NB4 (cell line): ENCODE data around the gene PRR5L.

Experiments
- DNase-seq: peaks from one replicate; pipeline ENCODE4 v3.0.0; 2010; ENCODE audit warnings: low read depth
- H3K4me3 ChIP-seq: one replicate; pipeline ENCODE4 v1.5.1; 2011; ENCODE audit warnings: mild to moderate bottlenecking, low read depth, low read length, moderate library complexity
- CTCF ChIP-seq: IDR thresholded peaks from one replicate; pipeline ENCODE4 v1.5.1; 2012; ENCODE audit warnings: low read depth, low read length
- MAX ChIP-seq: IDR thresholded peaks from 2 replicates; pipeline ENCODE4 v1.6.1; 2011; ENCODE audit warnings: low read depth, low read length
- MYC ChIP-seq: IDR thresholded peaks from 2 replicates; pipeline ENCODE4 v1.6.1; 2011; ENCODE audit warnings: low read depth, low read length
- POLR2A ChIP-seq: IDR thresholded peaks from 2 replicates; pipeline ENCODE4 v1.6.1; 2011; ENCODE audit warnings: mild to moderate bottlenecking; ENCODE audit not compliant: insufficient read length; ENCODE audit errors: extremely low read depth

Gene PRR5L

GRCh38 chr11:36253238-36253637 lies 42.9 kb upstream of the PRR5L start:
- TF ChIP-seq CTCF: no peak
- TF ChIP-seq MAX: no peak
- no peak for TF ChIP-seq POLR2A
- no peak for TF ChIP-seq MYC
- no peak overlapping the region for H3K4me3 ChIP-seq
- no peak for DNase-seq

- no peak overlapping the region for H3K4me3 ChIP-seq
- no peak for DNase-seq
- TF ChIP-seq MAX (no peak), MYC (no peak), POLR2A (no peak), CTCF (no peak)
Observed at GRCh38 chr11:36254713-36255112, 41.4 kb upstream of the PRR5L start.

- DNase-seq: no peak
- H3K4me3 ChIP-seq: no peak overlapping the region
- TF ChIP-seq MYC (no peak), POLR2A (no peak), CTCF (no peak), MAX (no peak)
Observed at GRCh38 chr11:36257351-36257750, 38.7 kb upstream of the PRR5L start.

- DNase-seq: peak; percentile 57
- TF ChIP-seq POLR2A (no peak), MAX (no peak), CTCF (peak; percentile 58)
- H3K4me3 ChIP-seq: no peak overlapping the region
Observed at GRCh38 chr11:36258730-36259360, 37.2 kb upstream of the PRR5L start.

GRCh38 chr11:36261094-36261493 lies 35.0 kb upstream of the PRR5L start:
- no peak for DNase-seq
- TF ChIP-seq MAX: no peak
- TF ChIP-seq POLR2A: no peak
- no peak for TF ChIP-seq MYC
- TF ChIP-seq CTCF: no peak
- no peak overlapping the region for H3K4me3 ChIP-seq
